ENCODE measurements around the gene EPG5. TPM values are rescaled to one million over a fixed set of nuclear protein-coding genes. Genes with fewer than 3 reads are reported as not detected.
"Not testable (repeated sequence)": the region's sequence is repeated elsewhere in the genome, so short reads cannot be mapped to it uniquely, and the experiment has no call there.

EPG5 gene
- polyA plus RNA-seq, 1 experiment: 37.8 TPM

GRCh38 chr18:45993438-45993837 lies 26.3 kb upstream of the EPG5 start:
- H3K4me3 ChIP-seq (ENCODE audit: low read depth, low read length): no peak overlapping the region
- ChIA-PET CTCF (interaction anchor here (1.2 to 1.4 kb wide), 3 partner anchors 19 to 114 kb away, joined by 3 to 4 read pairs (median 4); no protein-coding TSS in a partner anchor), POLR2A (no interaction called here)

GRCh38 chr18:45992527-45992926 lies 25.4 kb upstream of the EPG5 start:
- not testable (repeated sequence) for H3K27me3 ChIP-seq (ENCODE audit: control insufficient read depth, insufficient read depth, low read length); H3K4me3 ChIP-seq (ENCODE audit: low read depth, low read length); H3K36me3 ChIP-seq (ENCODE audit: control insufficient read depth, insufficient read depth, low read length)
- peak; percentile 5 for DNase-seq (ENCODE audit: low read depth)
- ChIA-PET CTCF (interaction anchor here (0.7 to 1.2 kb wide), 2 partner anchors 18 to 68 kb away, joined by 3 to 4 read pairs; no protein-coding TSS in a partner anchor), POLR2A (interaction anchor here (0.6 to 0.7 kb wide), 2 partner anchors 28 to 1102 kb away, joined by 4 to 5 read pairs; no protein-coding TSS in a partner anchor)

More at GRCh38 chr18:45993438-45993837, 26.3 kb upstream of the EPG5 start:
- peak; percentile 53 for DNase-seq (ENCODE audit: low read depth)
- Histone ChIP-seq H3K27me3 (ENCODE audit: control insufficient read depth, insufficient read depth, low read length) (no peaks in the 10 kb centered on the region), H3K36me3 (ENCODE audit: control insufficient read depth, insufficient read depth, low read length) (peaks cover 4% of the 10 kb centered on the region; the same call in 1 of the 2 replicates)
- TF ChIP-seq CTCF (IDR thresholded peaks at IDR 0.05; ENCODE audit: insufficient read depth, low read depth, low read length): no peak

GRCh38 chr18:45991788-45992187 lies 24.7 kb upstream of the EPG5 start:
- no peak overlapping the region for H3K4me3 ChIP-seq (ENCODE audit: low read depth, low read length)
- TF ChIP-seq CTCF (IDR thresholded peaks at IDR 0.05; ENCODE audit: insufficient read depth, low read depth, low read length): no peak
- peaks cover 4% of the 10 kb centered on the region; the same call in 1 of the 2 replicates for H3K36me3 ChIP-seq (ENCODE audit: control insufficient read depth, insufficient read depth, low read length)
- DNase-seq (ENCODE audit: low read depth): no peak
- ChIA-PET CTCF (interaction anchor here (1.2 kb wide), 1 partner anchor 17 kb away, joined by 4 read pairs; no protein-coding TSS in a partner anchor), POLR2A (no interaction called here)
- H3K27me3 ChIP-seq (ENCODE audit: control insufficient read depth, insufficient read depth, low read length): no peaks in the 10 kb centered on the region

DNA sequence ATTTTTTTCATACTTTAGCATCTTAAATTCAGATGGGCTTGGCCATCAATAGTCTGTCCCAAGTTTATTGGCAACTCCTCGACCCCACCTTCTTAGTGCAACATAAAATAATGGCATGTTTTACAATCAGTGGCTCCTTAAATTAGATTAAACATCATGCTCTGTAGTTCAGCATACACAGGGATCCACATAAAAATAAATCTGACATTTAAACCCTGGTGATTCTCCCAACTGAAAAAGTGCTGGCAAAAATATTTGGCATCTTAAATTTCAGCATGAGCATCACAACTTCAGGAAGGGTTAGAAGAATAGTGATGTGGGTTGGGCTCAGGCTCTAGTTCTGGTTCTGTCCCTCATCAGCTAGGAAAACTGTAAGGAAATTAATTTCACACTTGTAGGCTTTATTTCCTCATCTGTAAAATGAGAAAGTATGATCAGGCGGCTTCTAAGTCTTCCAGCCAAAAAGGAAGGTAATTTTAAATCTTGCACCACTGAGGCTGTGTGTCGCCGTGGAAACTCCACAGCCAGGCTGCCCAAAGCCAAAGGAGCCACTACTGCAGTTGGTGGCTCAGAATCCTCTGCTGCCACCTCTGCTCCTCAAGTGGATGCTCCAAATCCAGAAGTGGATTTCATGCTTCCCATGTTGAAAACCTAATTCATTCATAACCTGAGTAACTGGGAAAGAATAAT lies 17.6 kb upstream of the EPG5 start:
- H3K27me3 ChIP-seq (ENCODE audit: control insufficient read depth, insufficient read depth, low read length): no peaks in the 10 kb centered on the region
- DNase-seq (ENCODE audit: low read depth): no peak
- H3K36me3 ChIP-seq (ENCODE audit: control insufficient read depth, insufficient read depth, low read length): peaks cover under 1% of the 10 kb centered on the region; the same call in 1 of the 2 replicates
- ChIA-PET POLR2A (no interaction called here), CTCF (interaction anchor here (1.0 kb wide), 1 partner anchor 10 kb away, joined by 3 read pairs; no protein-coding TSS in a partner anchor)
- H3K4me3 ChIP-seq (ENCODE audit: low read depth, low read length): no peak overlapping the region
- no peak for TF ChIP-seq CTCF (IDR thresholded peaks at IDR 0.05; ENCODE audit: insufficient read depth, low read depth, low read length)

DNA sequence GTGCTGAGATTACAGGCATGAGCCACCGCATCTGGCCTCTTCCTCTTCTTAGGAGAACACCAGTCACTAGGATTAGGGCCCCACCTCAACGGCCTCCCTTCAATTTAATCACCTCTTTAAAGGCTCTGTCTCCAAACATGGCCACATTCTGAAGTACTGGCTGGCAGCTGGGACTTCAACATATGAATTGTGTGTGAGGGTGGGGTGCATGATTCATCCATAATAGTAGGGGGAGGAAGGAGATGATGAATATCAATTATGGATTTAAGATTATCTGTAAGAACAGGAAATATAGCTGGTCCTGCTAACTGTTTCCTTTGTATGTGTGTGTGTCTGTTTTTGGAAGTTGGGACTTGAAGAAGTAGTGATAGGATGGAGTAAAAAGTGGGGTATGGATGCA lies 14.7 kb upstream of the EPG5 start:
- no peaks in the 10 kb centered on the region for H3K36me3 ChIP-seq (ENCODE audit: control insufficient read depth, insufficient read depth, low read length)
- no peak for DNase-seq (ENCODE audit: low read depth)
- H3K27me3 ChIP-seq (ENCODE audit: control insufficient read depth, insufficient read depth, low read length): no peaks in the 10 kb centered on the region
- no peak overlapping the region for H3K4me3 ChIP-seq (ENCODE audit: low read depth, low read length)
- POLR2A ChIA-PET: no interaction called here
- CTCF ChIA-PET: interaction anchor here (0.8 kb wide), 1 partner anchor 28 kb away, joined by 3 read pairs; no protein-coding TSS in a partner anchor
- TF ChIP-seq CTCF (IDR thresholded peaks at IDR 0.05; ENCODE audit: insufficient read depth, low read depth, low read length): no peak

All from BJ (cell line).